ENCODE results near the gene PLEKHA7. TPM values are rescaled to one million over a fixed set of nuclear protein-coding genes. Genes with fewer than 3 reads are reported as not detected.
"Not testable (repeated sequence)": the region's sequence is repeated elsewhere in the genome, so short reads cannot be mapped to it uniquely, and the experiment has no call there.

The PLEKHA7 gene
- total RNA-seq, 1 donor from 2014 or later: 96.6 TPM

DNA sequence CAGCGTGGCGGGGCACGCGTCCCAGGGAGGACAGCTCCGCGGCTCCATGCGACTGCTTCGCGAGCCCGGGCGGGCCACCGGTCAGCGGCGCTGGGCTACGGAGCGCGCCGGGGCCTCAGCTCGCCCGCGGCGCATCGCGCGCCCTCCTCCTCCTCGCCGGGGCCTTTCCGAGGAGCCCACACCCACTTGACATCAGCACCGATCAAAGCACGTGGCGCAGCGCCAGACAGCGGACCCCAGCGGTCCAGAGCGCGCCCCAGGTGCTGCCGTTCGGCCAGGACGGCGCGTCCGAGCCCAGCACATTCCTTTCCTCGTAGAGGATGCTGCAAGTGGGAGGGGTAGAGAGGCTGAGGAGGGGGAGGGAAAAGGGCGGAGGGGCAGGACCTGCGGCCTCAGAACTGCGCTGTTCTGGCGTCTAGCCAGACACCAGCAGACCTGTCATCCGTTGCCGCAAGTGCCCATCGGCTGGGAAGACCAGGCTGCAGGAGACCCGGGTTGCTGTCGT lies 88.6 kb downstream of the PLEKHA7 start:
- ATAC-seq: peak; percentile 83
- intact Hi-C loops (cut with DNase I): loop anchor here (10.0 kb wide), 1 partner anchor 141 kb away; no protein-coding TSS in a partner anchor
- peak; percentile 67 for DNase-seq (ENCODE audit: low spot score)

DNA sequence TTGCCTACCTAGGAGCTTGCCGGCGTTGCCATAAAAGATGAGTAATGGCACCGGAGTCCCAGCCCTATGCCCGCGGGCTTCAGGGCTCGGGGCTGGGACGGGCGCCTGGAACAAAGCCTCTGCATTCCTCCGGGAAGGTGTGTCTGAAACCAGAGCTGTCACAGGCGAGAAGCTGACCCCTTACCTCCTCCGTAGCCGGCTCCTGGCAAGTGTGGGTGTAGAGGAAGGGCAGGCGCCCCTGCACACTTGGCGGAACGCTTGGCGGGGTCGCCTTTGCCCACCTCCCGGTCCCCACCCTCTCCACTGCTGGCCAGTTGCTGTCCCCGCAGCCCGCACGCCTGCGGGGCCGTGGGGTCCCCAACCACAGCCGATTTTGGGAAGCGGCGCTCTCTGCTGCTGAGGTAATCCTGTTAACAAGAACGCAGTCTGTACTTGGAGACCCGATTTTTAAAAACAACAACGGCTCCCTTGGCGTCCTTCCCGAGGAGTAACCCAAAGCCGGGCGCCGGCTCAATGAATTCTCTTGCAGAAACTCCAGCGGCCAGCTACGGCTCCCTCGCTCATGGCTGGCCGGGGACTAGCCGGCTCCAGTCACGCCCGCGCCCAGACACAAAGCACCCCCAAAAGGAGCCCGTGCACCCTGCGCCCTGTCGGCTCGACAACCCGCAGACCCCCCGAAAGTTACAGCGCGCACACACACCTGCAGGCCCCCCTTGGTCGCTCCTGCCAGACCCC lies 89.2 kb downstream of the PLEKHA7 start:
- DNase-seq (ENCODE audit: low spot score) (peak; percentile 71), ATAC-seq (peak; percentile 66)
- intact Hi-C loops (cut with DNase I): loop anchor here (10.0 kb wide), 1 partner anchor 140 kb away; no protein-coding TSS in a partner anchor

DNA sequence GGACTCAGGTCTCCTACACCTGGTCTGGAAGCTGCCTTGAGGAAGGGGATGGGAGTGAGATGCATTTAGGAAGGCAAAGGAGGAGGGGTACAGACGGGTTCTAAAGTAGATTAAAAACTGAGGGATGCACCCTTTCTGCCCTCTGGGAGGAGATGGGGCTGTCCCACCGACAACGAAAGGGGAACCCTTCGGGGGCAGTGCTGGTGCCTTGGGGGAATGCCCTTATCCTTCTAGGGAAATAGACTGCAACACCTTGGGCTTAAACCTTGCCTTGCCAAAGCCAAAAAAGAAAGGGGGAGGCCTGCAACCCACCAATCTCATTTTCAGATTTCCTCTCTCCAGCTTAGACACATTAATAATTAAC lies 89.8 kb downstream of the PLEKHA7 start:
- no peak for DNase-seq (ENCODE audit: low spot score)
- intact Hi-C loops (cut with DNase I): loop anchor here (10.0 kb wide), 1 partner anchor 140 kb away; no protein-coding TSS in a partner anchor
- ATAC-seq: no peak

DNA sequence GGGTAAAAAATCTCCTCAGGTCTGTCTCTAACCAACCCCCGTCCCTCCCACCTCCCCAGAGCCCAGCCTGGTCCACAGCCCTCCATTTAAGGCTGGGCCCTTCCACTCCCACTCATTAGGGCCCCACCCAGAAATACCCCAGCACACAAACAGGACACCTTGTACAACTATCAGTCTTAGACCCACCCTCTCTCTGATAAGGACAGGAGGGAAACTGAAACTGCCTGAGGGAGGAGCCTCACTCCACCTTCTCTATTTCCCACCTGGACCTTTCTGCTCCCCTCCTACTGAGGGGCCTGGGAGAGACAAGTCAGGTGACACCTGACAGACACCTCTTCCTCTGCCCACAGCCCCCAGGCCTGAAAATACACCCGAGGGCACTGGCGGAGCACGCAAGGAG lies 90.2 kb downstream of the PLEKHA7 start:
- DNase-seq (ENCODE audit: low spot score) (no peak), ATAC-seq (peak; percentile 16)
- intact Hi-C loops (cut with DNase I): loop anchor here (10.0 kb wide), 1 partner anchor 139 kb away; no protein-coding TSS in a partner anchor

DNA sequence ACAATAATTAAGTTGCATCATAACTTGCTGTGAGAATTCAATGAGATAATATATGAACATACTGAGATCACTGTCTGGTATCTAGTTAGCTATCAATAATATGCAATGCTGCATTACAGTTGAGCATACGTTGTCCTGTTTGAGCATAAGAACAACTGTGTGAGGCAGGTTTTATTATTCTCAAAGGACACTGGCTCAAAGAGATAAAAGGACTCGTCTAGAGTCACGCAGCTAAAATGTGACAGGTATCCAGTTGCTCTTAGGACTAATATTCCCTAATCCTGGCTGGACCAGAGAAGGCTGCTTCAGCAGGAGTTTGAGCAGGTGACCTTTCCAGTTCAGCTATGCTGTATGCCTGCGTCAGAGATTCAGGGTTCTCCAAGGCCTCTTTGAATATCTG lies 92.5 kb downstream of the PLEKHA7 start:
- intact Hi-C loops (cut with DNase I): loop anchor here (10.0 kb wide), 1 partner anchor 137 kb away; no protein-coding TSS in a partner anchor

DNA sequence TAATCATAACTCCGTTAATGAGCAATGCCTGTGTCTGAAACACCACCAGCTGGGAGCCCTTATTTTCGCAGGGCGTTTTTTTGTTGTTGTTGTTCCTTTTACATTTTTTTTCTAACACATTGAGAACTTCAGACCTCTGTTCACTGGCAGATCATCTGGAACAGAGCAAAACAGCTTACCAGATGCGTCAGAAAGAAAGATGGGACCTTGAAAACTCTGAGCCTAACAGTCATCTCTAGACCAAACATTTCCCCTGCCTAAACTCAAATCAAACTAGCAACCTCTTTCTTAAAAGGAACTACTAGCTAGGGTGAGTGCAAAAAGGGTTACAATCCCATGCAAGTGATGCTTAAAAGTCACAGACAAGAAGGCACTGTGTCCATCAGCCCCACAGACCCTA lies 93.2 kb downstream of the PLEKHA7 start:
- DNase-seq (ENCODE audit: low spot score) (no peak), ATAC-seq (no peak)
- intact Hi-C loops (cut with DNase I): loop anchor here (10.0 kb wide), 1 partner anchor 136 kb away; no protein-coding TSS in a partner anchor

More for the DNA sequence above, 92.5 kb downstream of the PLEKHA7 start:
- DNase-seq (ENCODE audit: low spot score): no peak
- no peak for ATAC-seq

DNA sequence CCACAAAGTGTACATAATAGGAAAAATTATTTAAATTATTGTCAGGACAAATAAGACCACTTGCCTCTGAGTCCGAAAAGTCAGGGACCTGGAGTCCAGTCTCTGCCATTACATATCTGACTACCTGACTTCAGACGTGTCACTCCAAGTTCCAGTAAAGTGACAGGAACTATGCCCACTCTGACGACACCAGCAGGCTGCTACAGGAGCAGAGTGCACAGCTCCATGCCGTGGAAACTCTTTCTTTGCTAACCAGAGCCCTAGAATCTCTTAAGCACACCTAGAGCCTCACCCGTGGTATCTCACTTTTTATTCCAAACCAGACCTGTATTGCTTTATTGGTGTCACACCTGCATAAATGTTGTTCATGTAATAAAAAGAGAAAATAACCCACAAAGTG lies 93.7 kb downstream of the PLEKHA7 start:
- DNase-seq (ENCODE audit: low spot score) (no peak), ATAC-seq (no peak)
- intact Hi-C loops (cut with DNase I): loop anchor here (10.0 kb wide), 1 partner anchor 136 kb away; no protein-coding TSS in a partner anchor

DNA sequence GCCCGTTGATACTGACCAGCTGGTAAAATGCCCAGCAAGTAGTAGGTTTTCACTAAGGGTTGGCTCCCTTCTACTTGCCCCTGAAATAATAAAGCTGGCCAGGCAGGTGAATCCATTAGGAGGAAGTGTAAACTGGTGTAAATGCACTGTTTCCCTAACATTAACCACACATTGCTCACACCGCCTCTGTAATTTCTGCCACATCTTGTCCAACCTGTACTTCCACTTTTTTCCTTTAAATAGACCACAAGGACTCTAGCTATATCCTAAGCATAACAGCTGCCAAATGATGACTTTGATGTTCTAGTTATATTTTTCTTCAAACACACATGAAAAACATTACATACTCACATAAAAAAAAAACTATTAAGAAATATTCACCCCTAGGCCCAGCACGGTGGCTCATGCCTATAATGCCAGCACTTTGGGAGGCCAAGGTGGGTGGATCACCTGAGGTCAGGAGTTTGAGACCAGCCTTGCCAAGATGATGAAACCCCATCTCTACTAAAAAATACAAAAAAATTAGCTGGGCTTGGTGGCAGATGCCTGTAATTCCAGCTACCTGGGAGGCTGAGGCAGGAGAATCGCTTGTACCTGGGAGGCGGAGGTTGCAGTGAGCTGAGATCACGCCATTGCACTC lies 95.6 kb downstream of the PLEKHA7 start:
- intact Hi-C loops (cut with DNase I); ATAC-seq: not testable (repeated sequence)

DNA sequence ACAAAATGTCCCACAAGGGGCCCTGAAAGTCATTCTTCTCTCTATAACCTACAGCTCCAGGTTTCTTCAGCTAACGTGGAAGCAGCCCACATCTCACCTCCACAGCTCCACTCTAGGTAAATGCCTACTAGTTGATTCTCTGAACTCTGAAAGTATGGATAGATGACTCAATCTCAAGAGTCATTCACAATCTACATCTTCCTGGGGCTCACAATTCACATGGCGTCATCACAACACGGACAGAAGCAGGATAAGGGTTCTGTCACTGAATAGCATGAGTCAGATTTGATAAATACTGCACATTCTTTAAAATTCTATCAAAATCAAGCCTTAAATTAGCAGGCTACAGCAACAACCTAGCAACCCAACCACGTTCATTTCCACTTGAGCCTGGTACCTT lies 96.3 kb downstream of the PLEKHA7 start:
- no peak for DNase-seq (ENCODE audit: low spot score)
- intact Hi-C loops (cut with DNase I): no loop called here
- no peak for ATAC-seq

More for the DNA sequence above, 95.6 kb downstream of the PLEKHA7 start:
- DNase-seq (ENCODE audit: low spot score): not testable (repeated sequence)

DNA sequence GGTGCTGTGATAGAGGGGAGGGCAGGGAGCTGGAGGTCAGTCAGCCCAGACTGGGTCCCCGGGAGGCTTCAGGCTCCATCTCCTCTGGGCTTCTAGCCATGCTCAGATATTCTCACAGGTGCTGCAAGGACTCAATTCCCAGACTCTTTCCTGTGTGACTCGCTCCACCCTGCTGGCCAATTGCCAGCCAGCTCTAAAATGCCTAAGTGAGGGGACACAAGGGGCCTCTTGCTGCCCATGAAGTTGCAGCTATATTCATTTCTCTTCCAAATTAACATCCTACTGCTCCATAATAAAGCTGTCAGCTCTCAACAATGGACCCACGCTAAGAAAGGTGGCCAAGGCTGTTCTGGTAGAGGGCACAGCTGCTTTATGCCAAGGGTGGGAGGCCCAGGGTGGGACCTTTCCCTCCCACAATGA lies 101.5 kb downstream of the PLEKHA7 start:
- DNase-seq (ENCODE audit: low spot score) (no peak), ATAC-seq (no peak)
- intact Hi-C loops (cut with DNase I): no loop called here

DNA sequence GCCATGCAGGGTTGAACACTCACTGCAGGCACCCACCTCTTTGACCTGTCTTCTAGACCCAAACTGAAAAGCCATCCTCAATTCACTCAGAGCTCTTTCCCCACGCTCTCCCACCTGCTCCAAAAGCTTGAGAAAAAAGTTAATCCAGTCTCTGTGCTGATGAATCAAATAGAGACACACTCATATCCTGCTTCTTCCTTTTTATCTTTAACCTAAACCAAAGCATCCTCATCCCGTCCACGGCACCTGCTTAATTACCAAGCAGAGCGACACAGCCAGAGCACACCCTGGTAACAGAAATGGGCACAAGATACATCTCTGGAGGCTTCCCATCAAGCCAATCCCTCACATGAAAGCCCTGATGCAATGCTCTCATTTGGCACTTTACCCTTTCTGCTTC lies 102.6 kb downstream of the PLEKHA7 start:
- ATAC-seq (no peak), DNase-seq (ENCODE audit: low spot score) (no peak)
- intact Hi-C loops (cut with DNase I): no loop called here

DNA sequence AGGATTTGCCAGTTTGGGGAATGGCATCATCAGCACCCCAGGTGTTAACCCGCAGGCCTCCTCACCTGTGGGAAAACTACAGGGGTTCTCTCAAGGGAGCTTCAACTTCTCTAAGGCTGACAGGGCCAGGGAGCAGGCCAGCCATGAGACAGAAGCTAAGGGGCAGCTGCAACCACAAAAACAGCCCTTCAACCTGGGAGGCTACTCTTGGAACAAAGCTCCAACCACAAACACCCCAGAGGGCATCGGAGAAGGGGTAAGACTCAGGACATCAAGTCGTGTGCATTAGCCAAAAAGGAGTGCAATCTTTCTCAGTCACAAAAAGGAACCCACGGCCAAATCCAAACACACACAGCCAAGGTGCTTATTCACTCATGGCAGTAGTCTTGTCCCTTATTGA lies 103.0 kb downstream of the PLEKHA7 start:
- DNase-seq (ENCODE audit: low spot score) (no peak), ATAC-seq (no peak)
- intact Hi-C loops (cut with DNase I): no loop called here

DNA sequence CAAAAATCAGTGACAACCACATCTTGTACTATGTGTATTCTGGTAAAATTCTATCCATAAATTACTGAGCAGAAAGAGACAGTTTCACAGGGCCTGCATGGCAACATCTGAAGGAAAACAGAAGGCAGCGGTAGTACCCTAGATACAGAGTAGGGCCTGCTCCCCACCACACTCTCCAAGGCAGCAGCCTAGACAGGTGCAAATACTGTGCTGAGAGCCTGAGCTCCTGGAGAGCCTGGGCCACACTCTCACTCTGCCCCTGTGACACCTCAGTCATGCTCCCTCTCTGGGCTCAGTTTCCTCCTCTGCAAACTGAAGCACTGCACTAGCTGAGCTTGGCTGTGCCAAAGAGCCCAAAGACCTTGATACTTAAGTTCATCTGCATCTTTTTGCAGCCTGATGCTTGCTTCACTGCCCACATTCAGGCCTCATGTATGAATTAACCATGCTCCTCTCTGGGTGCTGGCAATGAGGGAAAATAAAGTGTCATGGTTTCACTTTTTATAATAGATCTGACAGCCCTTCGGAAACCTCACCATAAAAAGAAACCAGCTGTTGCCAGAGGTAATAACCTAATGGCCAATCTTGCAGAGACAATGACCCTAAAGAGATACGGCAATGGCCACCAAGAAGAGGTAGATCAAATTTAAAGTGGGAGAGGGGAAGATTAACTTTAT lies 104.7 kb downstream of the PLEKHA7 start:
- intact Hi-C loops (cut with DNase I): no loop called here
- DNase-seq (ENCODE audit: low spot score) (no peak), ATAC-seq (peak; percentile 32)

DNA sequence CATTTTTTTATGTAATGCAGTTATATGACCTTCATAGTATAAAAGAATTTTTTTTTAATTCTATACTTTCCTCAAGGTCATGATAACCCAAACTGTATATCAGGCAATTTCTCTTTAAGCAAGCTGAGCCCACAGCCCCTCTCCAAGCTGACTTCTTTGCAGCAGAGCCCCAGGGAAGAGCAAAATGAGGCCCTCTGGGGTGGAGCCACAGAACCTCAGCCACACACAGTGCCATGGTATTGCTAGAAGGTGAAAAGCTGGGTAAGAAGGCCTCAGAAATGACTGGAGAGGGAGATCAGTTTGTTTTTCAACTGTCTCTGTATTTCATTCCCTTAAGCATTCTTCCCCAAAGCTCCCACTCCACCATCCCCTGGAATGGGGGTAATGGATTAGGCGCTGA lies 108.8 kb downstream of the PLEKHA7 start:
- intact Hi-C loops (cut with DNase I): no loop called here
- no peak for ATAC-seq
- no peak for DNase-seq (ENCODE audit: low spot score)

DNA sequence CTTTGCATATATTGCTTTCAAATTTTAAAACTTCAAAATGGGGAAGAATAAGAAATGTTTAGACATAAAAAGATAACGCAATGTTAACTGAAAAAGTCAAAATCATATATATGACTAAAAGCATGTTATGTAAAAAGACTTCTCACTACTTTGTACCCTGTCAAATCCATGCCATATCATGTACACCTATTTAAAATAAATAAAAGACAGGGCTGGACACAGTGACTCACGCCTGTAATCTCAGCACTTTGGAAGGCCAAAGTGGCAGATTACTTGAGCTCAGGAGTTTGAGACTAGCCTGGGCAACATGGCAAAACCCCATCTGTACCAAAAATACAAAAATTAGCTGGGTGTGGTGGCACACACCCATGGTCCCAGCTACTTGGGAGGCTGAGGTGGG lies 109.5 kb downstream of the PLEKHA7 start:
- ATAC-seq; DNase-seq (ENCODE audit: low spot score); intact Hi-C loops (cut with DNase I): not testable (repeated sequence)

DNA sequence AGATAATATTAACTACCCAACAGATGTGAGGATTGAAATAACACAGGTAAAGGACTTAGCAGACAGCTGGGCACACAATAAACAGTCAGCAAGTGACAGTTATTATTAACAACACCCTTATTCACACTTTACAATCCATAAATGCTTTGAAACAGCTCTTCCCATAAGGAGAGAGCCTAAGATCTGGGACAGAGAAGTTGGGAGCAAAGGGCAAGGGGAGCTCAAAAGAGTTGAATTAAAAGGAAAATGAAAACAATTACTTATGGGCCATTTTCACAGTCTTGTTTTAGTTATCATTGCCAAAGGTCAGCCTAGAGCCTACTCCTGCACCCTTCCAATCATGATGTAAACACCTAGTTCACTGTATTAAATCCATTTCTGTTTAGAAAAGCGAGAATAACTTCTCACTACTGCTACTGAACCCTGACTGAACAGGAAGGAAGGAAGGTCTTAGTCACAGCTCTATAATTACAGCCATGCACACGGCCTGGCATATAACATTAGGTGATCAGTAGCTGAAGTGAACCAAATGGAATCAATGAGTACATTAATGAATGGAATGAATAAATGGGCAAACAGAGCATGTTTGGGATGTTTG lies 111.3 kb downstream of the PLEKHA7 start:
- intact Hi-C loops (cut with DNase I): no loop called here
- DNase-seq (ENCODE audit: low spot score): no peak
- no peak for ATAC-seq

DNA sequence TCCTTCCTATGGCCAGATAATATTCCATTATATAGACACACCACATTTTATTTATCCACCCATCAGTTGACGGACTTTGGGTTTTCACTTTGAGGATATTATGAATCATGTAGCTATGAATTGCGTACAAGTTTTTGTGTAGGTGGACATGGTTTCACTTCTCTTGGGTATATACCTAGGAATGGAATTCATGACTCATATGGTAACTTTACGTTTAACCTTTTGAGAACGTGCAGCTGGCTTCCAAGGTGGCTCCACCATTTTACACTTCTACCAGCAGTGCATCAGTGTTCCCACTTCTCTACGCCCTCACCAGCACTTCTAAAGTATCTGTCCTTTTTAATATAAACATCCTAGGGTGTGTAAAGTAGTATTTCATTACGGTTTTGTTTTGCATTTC lies 112.0 kb downstream of the PLEKHA7 start:
- DNase-seq (ENCODE audit: low spot score): no peak
- no peak for ATAC-seq
- intact Hi-C loops (cut with DNase I): no loop called here

DNA sequence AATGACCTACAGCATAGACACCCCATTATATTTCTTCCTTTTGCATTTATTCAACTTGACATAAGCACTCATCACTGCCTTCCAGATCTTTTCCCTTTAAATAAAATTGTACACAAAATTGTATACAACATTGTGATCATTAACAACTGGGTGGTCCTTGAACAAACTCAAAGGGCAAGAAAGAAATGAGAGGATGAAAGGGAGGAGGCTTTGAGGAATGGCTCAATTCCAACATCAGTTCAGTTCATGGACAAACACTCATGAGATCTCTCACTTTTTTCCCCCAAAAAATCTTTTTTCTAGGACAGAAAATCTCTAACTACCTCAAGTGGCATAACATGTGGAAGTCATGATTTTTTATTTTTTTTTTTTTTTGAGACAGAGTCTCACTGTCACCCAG lies 113.7 kb downstream of the PLEKHA7 start:
- DNase-seq (ENCODE audit: low spot score) (no peak), ATAC-seq (no peak)
- intact Hi-C loops (cut with DNase I): no loop called here

DNA sequence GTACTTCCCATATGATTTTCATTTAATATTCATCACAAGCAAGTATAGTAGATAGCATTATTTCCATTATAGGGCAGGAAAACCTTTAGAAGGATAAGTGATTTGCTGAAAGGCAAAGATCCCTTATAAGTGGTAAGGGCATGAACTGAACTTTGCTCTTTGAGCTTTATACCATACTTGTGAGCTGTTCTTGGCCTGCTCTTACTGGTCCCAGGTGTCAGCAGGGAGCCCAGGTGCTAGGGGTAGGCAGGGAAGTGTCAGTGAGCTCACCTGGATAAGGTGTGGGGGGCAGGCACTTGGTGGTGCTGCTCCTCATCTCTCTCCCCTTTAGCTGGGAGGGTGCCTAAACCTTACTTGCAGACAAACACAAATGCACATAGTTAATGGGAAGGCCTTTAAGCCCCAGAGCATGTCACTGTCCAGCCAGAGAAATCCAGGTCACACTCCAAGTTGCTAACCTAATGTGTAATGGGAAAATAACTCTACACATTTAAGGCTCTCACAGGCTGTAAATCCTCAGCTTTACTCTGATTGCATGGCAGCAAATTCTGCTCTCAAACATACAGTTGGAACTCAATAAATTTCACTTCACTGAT lies 114.4 kb downstream of the PLEKHA7 start:
- ATAC-seq: no peak
- DNase-seq (ENCODE audit: low spot score): no peak
- intact Hi-C loops (cut with DNase I): loop anchor here (5.0 kb wide), 1 partner anchor 1892 kb away; the partner anchor contains the start of gene PTPN5

Data from sciatic nerve (tissue), 2 donors.